HG02759 (cell line): ENCODE results near the gene GTF3C5.
"Not testable (repeated sequence)": the region's sequence is repeated elsewhere in the genome, so short reads cannot be mapped to it uniquely, and the experiment has no call there.

Source experiments
- ATAC-seq: cut with Tn5 transposase; IDR thresholded peaks from one replicate; pipeline ENCODE4 v1.9.1; 2021; ENCODE audit warnings: mild to moderate bottlenecking, moderate library complexity; ENCODE audit not compliant: unreplicated experiment

GTF3C5 gene

DNA sequence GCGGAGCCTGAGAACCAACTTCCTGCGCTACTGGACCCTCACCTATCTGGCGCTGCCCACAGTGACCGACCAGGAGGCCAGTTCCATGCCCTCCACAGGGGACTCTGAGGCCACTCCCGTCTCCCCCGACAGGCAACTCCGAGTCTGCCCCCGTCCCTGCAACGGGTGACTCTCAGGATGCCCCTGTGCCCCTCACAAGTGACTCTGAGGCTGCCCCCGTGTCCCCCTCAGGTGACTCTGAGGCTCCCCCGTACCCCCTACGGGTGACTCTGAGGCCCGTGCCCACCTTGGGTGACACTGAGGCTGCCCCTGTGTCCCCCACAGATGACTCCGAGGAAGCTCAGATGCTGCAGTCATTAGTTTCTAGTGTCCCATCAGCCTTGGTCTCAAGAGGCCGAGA is 56.1 kb downstream of the GTF3C5 start:
- ATAC-seq, result no peak

DNA sequence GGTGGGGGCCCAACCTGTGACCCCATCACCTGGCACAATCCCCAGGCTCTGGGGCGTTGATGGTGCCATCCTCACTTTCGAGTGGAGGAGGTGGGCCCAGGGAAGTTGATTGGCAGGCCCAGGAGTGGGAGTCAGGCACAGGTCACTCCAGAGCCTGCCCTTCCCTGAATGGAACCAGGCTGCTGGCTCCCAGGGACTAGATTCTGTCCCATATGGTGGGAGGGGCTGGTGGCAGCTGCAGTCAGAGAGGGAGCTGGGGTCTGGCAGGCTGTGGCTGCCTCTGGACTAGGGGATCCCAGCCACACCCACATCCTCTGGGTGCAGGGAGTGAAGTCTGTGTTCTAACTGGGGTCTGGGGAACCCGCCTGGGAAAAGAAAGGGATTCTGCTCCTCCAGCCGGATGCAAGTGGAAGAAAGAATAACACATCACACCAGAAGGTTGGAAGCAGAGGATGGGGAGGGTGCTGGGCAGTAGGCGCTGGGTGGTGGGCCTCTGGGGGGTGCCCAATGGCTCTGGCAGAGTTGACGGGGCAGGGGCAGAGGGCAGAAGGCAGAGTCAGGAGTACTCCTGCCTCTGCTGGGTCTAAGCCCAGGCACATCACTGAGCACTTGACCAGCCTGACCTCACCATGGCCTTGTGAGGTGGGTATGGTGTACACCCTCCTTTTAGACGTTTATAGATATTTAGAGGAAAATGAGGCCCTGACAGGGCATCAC is 56.8 kb downstream of the GTF3C5 start:
- no peak for ATAC-seq

DNA sequence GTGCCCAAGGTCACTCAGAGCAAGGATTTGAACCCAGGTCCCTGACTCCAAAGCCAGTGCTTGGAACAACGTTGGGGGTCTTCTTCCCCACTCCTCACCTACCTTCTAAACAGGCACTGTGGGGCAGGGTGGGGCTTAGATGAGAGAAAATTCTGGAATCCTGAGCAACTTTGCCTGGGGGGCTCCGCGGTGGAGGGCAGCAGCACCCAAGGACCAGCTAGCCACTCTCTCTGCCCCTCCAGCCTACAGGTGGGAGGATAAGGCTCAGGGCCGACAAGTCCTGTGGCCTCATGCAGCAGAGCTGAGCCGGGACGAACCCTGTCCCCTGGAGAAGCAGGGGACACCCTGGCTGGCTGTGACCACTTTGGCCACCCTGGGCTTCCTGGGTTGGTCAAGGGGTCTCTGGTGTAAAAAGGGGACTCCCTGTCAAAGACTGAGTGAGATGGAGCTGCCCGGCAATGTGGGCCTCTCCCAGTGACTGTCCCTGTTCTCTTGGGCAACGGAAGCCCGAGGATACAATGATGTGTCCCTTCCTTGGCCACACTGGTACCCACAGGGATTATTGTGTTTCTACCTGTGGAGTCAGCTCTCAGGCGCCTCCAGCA is 57.5 kb downstream of the GTF3C5 start:
- no peak for ATAC-seq

DNA sequence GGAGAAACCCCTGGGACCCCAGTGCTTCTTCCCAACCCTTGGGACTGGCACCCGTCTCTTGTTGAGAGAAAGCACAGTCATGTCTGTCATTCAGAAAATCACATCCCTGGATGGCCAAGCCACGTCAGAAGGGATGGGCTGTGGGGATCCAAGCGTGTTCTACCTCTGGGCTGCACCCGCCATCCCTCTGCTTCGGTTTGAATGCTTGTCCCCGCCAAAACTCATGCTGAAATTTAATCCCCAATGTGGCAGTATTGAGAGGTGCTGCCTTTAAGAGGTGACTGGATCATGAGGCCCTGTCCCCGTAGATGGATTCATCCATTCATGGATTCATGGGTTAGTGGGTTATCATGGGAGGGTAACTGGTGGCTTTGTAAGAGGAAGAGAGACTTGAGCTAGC is 58.0 kb downstream of the GTF3C5 start:
- ATAC-seq, result no peak

DNA sequence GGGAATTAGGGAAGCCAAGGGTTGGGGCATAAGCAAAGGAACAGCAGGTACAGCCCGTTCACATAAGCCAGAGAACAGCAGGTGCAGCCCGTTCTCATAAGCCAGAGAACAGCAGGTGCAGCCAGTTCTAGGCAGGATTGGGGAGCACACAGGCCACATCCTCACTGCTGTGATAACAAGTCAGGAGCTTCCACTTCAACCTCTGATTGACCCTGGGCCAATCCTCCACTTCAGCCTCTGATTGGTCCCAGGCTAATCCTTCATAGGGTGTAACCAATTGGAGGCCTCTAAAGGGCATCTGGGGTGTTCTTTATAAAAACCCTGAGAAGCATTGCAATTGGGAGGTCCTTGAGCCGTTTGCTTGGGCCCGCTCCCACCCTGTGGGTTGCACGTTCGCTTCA is 58.5 kb downstream of the GTF3C5 start:
- ATAC-seq, result no peak

DNA sequence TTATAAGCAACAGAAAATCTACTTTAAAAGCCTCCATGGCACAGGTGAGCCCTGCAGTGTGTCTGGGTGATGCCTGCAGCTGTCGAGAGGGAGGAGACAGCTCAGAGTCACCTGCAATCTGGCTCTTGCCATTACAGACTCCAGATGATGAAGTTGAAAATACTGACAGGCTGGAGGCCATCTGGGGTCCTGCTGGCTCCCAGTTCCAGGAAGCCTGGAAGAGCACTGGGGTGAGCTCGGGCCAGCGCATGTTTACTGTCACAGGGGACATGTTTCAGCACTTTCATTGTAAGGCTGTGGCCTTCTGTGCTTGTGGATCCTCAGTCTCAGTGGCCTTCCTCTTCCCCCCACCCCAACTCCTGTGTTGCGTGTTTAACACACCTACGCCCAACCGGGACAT is 59.4 kb downstream of the GTF3C5 start:
- ATAC-seq, result no peak

DNA sequence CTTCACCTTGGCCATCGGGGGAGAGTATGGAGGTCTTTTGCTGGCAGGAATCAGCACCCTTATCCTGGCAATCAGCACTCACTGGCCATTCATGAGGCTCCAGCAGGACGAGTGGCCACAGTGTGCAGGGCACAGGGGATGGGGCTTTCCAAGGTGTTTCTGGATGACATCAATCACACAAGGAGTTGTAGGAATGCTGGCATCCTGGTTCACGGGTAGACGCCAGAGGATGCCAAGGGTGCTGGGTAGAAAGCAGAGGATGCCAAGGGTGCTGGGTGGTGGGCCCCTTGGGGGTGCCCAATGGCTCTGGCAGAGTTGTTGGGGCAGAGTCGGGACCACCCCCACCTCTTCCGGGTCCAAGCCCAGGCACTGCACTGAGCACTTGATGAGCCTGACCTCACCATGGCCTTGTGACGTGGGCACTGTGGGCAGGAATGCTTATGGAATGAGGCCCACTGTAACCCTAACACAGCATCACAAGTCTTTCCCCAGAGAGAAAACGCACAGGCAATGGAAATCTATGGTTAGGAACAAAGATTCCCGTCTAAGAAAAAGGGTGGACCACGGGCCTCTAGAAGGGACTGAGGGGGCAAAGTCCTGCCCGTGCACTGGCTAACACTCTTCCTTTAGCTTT is 60.1 kb downstream of the GTF3C5 start:
- no peak for ATAC-seq

DNA sequence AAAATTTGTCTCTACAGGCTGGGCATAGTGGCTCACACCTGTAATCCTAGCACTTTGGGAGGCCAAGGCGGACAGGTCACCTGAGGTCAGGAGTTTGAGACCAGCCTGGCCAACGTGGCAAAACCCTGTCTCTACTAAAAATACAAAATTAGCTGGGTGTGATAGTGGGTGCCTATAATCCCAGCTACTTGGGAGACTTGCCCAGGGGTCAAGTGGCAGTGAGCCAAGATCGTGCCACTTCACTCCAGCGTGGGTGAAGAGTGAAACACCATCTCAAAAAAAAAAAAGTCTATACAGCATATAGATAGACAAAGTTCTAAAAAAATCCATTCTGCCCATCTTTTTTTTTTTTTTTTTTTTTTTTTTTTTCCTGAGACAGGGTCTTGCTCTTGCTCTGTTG is 63.6 kb downstream of the GTF3C5 start:
- not testable (repeated sequence) for ATAC-seq

DNA sequence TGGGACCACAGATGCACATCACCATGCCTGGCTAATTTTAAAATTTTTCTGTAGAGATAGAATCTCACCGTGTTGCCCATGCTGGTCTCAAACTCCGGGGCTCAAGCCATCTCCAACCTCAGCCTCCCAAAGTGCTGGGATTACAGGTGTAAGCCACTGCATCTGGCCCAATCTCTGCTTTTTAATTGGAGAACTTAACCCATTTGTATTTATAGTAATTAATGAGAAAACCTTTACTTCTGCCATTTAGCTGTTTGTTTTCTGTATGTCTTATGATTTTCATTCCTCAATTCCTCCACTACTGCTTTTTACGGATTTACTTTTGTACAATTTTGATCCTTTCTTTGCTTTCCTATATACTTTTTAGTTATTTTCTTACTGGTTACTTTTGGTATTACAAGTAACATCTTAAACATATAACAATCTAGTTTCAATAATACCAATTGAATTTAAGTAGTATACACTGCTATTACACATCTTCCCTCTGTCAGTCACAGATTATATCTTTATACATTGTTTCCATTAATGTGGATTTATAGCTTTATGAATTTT is 64.1 kb downstream of the GTF3C5 start:
- ATAC-seq, result no peak

DNA sequence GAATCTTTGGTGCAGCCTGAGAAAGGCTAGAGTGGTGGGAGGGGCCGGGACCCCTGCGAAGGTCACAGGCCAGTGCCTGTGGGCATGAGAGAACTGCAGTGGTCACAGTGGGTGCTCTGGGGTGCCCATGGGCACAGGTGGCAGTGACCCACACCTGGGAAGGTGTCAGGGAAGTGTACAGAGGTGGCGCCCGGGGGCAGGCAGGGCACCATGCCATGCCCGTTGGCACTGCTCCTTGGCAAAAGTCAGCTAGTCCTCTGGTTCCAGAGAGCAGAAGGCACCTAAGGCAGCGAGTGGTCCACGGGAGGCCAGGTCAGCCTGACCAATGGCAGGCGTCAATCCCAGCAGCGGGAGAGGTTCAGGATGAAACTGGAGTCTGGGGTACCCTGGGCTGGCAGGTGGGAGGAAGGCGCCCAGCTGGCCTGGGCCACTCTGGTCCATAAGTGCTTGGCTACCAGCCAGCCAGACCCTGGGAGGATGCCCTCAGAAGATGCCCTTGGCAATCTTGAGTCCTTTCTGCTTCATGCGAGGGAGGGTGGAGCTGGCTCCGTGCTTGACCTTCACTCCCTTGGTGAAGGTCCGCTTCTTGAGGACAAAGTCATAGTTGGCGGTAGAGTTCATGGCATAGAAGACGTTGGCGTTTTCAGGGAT is 67.4 kb downstream of the GTF3C5 start:
- ATAC-seq, result no peak

DNA sequence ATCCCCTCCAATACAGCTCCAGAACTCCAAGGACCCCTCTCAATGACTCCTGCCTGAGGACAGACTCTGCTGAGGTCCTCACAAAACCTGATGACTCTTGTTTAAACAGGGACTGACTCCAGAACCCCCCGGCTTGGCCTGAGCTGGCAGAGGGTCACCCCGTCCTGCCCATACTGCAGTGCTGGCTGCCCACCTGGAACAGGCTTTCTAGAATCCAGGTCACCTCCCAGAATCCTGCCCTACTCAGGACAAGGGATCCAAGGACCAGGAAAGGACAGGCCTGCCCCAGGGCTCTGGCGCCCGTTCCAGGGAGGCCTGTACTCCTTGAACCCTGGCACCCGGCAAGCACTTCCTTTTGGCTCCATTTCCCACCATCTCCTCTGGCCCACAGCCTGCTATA is 68.1 kb downstream of the GTF3C5 start:
- no peak for ATAC-seq

DNA sequence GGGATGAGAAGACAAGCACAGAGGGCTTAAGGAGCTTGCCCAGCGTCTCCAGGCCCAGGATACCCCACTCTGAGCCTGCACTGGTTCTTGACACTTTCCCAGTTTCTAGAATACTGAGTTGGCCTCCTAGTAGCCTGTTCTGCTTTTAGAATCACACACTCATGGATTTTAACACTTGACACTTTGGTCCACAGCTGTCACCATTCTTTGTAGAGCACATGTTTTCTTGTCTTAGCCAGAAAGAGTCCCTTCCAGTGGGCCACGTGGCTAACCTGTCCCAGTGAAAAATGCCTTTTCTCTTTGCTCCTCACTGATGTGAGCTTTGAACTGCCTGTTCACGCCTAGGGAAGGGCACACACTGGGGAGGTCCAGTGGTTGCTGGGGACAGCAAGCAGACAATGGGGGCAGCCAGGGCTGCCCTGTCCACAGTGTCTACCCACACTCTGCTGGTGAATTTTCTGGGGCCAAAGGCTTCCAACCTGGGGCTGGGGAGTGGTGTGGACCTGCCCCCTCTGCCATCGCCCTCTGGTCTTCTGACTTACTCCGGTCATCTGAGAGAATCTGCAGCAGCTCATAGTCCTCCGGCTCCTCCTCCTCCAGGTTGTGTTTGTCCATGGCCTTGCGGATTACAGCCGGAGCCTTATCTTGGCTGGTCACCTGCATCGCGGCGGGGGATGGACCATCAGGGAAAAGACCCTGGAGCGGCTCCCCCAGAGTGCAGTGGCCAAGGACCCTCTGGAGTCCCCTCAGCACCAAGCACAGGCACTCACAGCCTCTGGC is 69.1 kb downstream of the GTF3C5 start:
- no peak for ATAC-seq

DNA sequence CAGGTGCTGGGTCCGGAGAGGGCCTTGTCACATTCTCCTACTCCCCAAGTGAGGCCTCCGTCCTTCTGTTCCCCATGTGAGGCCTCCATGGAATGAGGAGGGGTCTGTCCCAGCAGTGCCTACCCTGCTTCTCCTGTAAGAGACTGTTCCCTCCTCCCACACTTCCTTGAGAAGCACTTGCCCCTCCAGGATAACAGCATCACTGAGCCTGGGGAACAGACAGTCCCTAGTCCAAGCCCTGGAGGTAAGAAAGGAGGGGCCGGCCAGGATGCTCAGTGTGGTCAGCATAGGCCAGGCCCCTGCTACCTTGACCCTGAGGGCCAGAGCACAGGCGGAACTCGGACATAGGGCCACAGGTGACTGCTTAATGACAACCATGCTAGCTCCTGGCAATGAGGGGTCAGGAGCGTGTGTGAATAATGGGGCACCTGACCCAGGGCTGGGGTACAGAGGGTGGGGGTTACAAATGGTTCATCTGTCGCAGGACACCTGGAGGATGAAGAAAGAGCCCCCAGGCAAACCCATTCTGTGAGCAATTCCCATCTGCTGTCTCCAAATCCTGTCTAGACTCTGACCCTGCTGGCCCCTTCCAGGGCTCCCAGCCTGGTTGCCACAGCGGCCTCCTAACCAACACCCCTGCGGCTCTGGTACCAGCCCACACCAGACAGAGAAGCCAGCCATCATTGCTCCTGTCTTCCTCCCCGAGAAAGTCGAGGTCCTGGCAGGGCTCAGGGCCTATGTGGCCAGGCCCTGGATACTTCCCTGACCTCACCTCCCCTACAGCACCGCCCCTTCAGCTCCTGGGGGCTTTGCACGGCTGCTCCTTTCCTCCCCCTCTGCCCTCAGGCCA is 69.9 kb downstream of the GTF3C5 start:
- ATAC-seq, result no peak

DNA sequence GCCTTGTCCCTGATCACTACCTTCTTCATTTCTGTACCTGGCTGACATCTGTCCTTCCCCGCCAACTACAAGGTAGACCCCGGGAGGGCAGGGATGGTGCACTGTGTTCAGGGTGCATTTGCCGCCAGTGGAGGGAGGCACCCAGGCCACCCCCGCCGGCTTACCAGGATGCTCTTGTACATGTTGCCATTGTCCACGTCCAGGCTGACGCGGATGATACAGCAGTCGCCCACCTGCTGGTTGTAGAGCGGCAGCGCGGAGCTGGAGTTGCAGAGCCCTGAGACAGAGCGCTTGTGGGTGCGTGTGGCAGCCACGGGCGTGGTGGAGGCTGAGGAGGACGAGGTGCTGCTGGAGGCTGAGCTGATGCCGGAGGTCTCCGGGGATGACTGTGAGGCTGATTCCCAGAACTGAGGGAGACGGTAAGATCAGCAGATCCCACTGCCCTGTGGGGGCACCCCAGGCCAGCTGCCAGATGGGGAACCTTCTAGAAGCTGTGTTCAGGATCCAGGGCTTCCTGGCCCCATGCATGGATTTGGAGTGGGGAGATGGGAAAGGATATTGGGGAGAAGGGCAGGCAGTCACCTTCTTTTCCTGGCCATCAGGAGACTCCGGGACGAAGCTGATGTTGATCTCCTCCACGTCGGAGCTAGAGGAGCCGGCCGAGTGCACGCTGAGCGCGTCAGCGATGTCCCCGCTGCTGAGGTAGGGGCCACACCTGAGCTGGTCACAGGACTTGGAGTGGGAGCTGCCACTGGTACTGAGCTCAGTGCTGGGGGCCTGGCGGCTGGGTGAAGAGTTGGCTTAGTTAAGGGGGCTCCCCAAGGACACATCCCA is 70.8 kb downstream of the GTF3C5 start:
- ATAC-seq, result no peak

DNA sequence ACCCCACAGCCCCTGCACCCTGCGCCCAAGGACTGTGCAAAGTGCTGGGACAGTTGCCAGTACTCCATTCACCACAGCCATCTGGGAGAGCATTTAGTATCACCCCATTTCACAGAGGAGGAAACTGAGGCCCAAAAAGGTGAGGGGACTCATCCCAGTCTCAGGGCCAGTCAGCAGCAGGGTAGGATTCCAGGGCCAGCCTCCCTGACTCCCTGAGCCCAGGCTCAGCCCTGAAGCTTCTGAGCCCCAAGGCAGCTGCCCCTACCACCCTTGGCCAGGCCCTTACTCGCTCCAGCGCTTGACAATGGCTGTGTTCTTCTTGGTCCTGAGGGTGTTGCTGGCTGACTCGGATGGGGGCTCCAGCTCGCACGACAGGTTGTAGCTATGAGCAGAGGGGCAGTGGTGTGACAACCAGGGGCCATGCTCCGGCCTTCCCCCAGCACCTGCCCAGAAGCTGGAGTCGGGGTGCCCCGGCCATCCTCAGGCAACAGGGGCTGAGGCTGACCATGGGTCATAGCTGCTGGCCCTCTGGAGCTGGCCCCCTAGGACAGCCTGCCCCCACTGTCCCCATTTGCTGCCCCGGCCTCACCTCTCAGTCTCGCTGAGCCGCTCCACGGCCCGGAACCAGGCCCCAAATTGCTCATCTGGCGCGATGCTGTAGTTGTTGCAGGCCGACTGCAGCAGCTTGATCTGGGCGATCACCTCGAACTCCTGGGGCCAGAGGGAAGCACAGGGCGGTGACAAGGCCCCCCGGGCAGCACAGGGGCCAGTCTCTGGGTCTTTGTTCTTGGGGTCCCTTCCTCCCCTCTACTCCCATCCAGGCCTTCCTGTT is 71.6 kb downstream of the GTF3C5 start:
- no peak for ATAC-seq

DNA sequence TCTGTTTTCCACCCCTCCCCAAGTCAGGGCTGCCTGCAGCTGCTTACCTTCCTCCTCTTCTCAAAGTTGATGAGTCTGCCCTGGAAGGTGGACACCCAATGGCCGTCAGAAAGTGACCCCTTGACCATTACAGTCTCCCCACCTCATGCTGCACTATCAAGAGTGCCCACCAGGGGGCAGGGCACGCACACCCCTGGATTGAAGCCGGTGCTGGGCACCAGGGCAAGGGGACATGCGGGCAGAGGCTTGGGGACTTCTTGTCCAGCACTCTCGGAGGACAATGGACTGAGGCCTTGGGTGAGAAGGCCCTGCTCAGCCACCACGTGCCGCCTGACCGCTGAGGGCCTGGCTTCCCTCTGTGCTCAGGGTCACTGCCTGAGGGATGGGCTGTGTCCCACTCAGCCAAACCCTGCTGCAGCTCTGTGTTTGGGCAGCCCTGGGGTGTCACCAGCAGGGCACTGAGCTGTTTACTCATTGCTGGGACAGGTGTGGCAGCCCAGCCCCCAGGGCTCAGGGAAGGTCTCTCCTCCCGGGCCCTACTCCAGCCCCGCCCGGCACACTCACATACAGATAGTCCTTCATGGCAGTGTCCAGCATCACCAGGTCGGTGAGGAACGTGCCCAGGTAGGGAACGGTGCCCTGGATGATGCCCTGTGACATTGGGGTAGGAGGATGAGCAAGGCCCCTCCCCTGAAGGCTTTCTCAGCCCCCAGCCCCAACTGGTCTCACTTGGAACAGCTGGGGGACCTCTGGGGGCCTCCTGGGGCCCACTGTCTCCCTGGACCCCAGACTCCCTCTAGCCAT is 72.6 kb downstream of the GTF3C5 start:
- ATAC-seq, result no peak

DNA sequence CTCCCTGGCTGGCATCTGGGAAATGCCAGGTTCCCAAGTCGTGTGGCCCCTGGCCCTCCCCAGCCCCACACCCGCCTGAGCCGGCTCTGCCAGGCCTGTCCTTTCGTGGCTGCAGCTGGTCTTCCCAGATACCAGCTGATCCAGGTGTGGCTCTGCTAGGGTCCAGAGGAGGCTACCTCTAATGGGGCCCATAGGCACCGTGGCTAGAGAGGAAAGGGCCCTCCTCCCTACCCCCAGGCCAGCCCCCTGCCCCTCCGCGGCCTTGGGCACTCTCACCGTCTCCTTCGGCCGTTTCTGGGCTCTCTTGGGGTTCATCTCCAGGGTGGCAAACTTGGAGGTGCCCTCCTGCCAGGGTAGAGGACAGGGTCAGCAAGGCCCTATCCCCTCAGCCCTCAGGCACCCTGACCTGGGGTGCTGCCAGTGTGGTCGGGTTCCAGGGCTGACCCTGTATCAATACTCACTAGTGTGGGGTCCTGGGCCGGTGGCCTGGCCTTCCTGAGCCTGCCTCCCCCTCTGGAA is 73.2 kb downstream of the GTF3C5 start:
- no peak for ATAC-seq
